ENCODE data around the gene CDC42BPB.

The CDC42BPB gene

GRCh38 chr14:102965282-102965681 lies 92.1 kb downstream of the CDC42BPB start:
- H3K4me1 ChIP-seq (ENCODE audit: control insufficient read depth, insufficient read depth, low read length) = no peaks in the 10 kb centered on the region
- peaks cover 46% of the 10 kb centered on the region for H3K36me3 ChIP-seq (ENCODE audit: control insufficient read depth, insufficient read depth, low read length)
- H3K27me3 ChIP-seq (ENCODE audit: control insufficient read depth, insufficient read depth, low read length) = no peaks in the 10 kb centered on the region
- no peak overlapping the region for H3K27ac ChIP-seq (ENCODE audit: low read depth, low read length)
- H3K9ac ChIP-seq (ENCODE audit: low read length) = no peak overlapping the region
- H3K4me3 ChIP-seq (ENCODE audit: low read length) = no peak overlapping the region

GRCh38 chr14:102964152-102964730 lies 93.1 kb downstream of the CDC42BPB start:
- Histone ChIP-seq H3K9ac (ENCODE audit: low read length) (no peak overlapping the region), H3K36me3 (ENCODE audit: control insufficient read depth, insufficient read depth, low read length) (peaks cover 38% of the 10 kb centered on the region), H3K4me3 (ENCODE audit: low read length) (no peak overlapping the region), H3K27ac (ENCODE audit: low read depth, low read length) (no peak overlapping the region), H3K4me1 (ENCODE audit: control insufficient read depth, insufficient read depth, low read length) (no peaks in the 10 kb centered on the region), H3K27me3 (ENCODE audit: control insufficient read depth, insufficient read depth, low read length) (no peaks in the 10 kb centered on the region)

- H3K27me3 ChIP-seq (ENCODE audit: control insufficient read depth, insufficient read depth, low read length) = no peaks in the 10 kb centered on the region
- H3K9ac ChIP-seq (ENCODE audit: low read length) = no peak overlapping the region
- peaks cover 39% of the 10 kb centered on the region for H3K36me3 ChIP-seq (ENCODE audit: control insufficient read depth, insufficient read depth, low read length)
- H3K4me1 ChIP-seq (ENCODE audit: control insufficient read depth, insufficient read depth, low read length) = no peaks in the 10 kb centered on the region
- no peak overlapping the region for H3K4me3 ChIP-seq (ENCODE audit: low read length)
- no peak overlapping the region for H3K27ac ChIP-seq (ENCODE audit: low read depth, low read length)
These were observed 95.2 kb downstream of the CDC42BPB start for GRCh38 chr14:102962111-102962627.

DNA sequence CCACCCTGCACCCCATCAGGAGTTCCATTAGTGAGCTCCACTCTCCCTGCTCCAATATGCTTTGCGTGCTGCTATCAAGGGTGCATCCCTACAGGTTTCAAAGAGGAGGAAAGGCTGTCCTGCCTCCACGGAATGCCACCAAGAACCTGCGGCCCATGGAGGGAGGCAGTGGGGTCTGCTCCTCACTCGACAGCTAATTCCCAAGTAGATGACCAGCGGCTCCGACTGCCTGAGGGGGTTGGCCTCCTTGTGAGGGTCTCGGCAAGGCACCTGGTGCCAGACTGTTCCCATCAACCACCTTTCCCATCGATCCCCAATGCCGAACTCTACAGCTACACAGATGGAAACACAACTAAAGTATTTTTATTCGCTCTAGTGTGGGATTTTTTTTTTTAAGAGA lies 98.9 kb downstream of the CDC42BPB start:
- Histone ChIP-seq H3K9ac (ENCODE audit: low read length) (no peak overlapping the region), H3K27me3 (ENCODE audit: control insufficient read depth, insufficient read depth, low read length) (no peaks in the 10 kb centered on the region), H3K36me3 (ENCODE audit: control insufficient read depth, insufficient read depth, low read length) (peaks cover 35% of the 10 kb centered on the region), H3K4me1 (ENCODE audit: control insufficient read depth, insufficient read depth, low read length) (no peaks in the 10 kb centered on the region), H3K27ac (ENCODE audit: low read depth, low read length) (no peak overlapping the region), H3K4me3 (ENCODE audit: low read length) (no peak overlapping the region)

DNA sequence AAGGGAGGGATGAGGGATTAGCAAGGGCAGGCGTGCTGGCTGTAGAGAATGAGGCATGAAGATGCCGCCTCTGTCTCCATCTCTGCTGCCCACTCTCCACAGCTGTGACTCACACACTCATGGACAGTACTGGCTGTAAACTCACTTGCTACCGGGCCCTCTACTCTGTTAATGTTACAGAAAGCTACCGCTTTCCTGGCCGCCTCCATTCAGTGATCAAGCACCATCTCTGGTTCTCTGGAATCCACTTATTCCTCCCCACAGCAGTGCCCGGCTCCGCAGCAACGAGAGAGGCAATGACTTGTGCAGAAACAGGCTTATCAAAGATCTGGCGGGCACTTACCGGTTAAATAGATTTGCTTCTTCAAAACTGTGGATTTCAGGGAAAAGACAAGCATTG lies 100.1 kb downstream of the CDC42BPB start:
- Histone ChIP-seq H3K27me3 (ENCODE audit: control insufficient read depth, insufficient read depth, low read length) (no peaks in the 10 kb centered on the region), H3K4me3 (ENCODE audit: low read length) (no peak overlapping the region), H3K9ac (ENCODE audit: low read length) (no peak overlapping the region), H3K27ac (ENCODE audit: low read depth, low read length) (no peak overlapping the region), H3K4me1 (ENCODE audit: control insufficient read depth, insufficient read depth, low read length) (no peaks in the 10 kb centered on the region), H3K36me3 (ENCODE audit: control insufficient read depth, insufficient read depth, low read length) (peaks cover 37% of the 10 kb centered on the region)

DNA sequence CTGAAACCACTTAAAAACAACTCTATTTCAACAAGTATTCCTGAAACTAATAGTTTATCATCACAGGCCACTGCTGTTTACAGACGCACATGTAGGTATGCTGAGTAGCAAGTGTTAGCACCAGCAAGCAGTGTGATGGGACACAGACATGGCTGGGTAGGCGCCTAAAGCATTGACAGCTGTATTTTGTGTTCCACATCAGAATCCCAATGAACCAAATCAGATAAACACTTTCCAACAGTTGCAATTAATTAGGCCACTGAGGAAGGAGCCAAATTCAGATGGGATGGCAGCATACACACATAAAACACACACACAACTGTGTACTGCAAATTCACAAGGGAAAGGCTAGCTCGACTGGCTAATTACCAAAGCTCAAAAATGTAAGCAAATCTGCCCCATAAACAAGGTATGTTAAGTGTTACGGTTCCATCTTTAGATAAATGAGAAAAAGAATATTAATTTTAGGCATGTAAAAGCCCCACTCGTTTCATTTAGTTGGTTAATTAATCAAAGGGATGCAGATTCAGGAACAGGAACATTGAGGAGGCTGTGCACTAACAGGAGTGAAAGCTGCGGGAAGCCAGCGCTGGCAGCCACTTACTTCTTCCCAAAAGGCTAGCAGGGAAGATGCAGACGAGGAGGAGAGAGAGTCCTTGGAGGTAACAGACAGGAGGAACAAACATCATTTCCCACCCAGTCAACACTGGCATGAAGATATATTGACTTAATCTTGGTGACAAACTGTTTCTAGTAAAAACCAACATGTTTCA lies 101.5 kb downstream of the CDC42BPB start:
- Histone ChIP-seq H3K9ac (ENCODE audit: low read length) (no peak overlapping the region), H3K4me1 (ENCODE audit: control insufficient read depth, insufficient read depth, low read length) (no peaks in the 10 kb centered on the region), H3K4me3 (ENCODE audit: low read length) (no peak overlapping the region), H3K27ac (ENCODE audit: low read depth, low read length) (no peak overlapping the region), H3K27me3 (ENCODE audit: control insufficient read depth, insufficient read depth, low read length) (no peaks in the 10 kb centered on the region), H3K36me3 (ENCODE audit: control insufficient read depth, insufficient read depth, low read length) (peaks cover 36% of the 10 kb centered on the region)

DNA sequence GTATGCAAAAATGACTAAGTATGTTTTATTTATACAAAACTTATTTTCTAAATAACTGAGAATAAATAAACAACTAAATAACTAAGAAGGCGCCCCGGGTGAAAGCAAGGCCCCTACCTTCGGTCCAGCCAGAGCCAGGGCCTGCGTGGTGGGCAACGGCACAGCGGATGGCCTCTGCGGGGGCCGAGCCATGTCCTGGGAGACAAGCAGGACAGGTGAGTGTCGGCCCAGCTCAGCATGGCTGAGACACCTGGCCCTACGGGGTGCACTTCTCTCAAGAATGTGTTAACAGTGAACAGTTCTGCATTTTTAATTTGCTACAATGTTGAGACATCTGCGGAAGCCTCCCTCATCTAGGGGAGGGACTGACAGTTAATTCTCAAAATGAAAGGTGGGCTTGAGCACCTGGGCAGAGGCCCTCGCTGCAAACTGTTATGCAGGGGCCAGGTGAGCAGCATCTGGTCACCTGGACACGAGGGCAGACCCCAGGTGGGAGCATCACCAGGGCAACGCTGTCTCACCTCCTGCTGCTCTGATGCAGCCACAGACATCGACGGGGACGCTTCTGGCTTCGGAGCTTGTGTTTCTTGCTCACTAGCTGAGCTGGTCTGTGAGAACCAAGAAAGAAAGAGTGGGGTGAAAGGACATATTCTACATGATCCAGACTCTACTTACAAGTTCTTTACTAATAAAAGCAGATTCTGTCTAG lies 103.1 kb downstream of the CDC42BPB start:
- H3K4me3 ChIP-seq (ENCODE audit: low read length) = no peak overlapping the region
- no peaks in the 10 kb centered on the region for H3K27me3 ChIP-seq (ENCODE audit: control insufficient read depth, insufficient read depth, low read length)
- H3K4me1 ChIP-seq (ENCODE audit: control insufficient read depth, insufficient read depth, low read length) = peaks cover 8% of the 10 kb centered on the region
- H3K9ac ChIP-seq (ENCODE audit: low read length) = no peak overlapping the region
- H3K27ac ChIP-seq (ENCODE audit: low read depth, low read length) = no peak overlapping the region
- peaks cover 46% of the 10 kb centered on the region for H3K36me3 ChIP-seq (ENCODE audit: control insufficient read depth, insufficient read depth, low read length)

DNA sequence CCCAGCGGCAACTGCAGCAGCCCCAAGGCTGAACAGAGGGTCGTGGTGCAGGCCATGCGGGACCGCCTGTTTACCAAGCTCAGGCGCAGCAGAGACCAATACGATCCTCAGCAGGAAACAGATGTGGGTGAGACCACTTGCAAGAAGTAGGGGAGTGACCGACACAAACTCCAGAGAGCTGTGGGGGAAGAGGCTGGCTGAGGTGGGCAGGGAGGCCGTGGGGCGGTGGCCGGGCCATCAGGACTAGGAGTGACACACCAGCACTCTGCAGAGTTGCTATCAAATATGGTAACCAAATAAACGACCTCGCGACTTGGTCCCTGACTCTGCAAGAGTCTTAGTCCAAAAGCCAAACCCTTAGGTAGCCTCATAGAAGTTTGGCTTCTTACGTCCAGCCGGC lies 104.2 kb downstream of the CDC42BPB start:
- Histone ChIP-seq H3K9ac (ENCODE audit: low read length) (no peak overlapping the region), H3K36me3 (ENCODE audit: control insufficient read depth, insufficient read depth, low read length) (peaks cover 48% of the 10 kb centered on the region), H3K27me3 (ENCODE audit: control insufficient read depth, insufficient read depth, low read length) (no peaks in the 10 kb centered on the region), H3K4me1 (ENCODE audit: control insufficient read depth, insufficient read depth, low read length) (peaks cover 10% of the 10 kb centered on the region), H3K4me3 (ENCODE audit: low read length) (no peak overlapping the region), H3K27ac (ENCODE audit: low read depth, low read length) (no peak overlapping the region)

DNA sequence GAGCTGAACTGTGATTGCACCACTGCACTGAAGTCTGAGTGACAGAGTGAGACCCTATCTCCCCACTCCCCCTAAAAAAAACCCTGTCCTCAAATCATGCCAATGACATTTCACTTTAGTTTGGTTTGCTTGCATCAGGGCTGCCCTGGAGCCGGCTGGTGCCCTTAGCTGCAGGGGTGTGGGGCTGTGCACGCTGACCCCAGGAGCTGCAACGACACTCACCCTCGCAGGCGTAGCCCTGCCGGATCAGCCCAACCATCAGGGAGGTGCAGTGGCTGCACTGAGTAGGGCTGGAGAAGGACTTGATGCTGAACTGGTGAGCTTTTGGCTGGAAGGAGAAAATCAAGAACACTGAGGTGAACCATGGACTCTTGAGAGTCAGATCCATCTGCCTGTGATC lies 105.1 kb downstream of the CDC42BPB start:
- Histone ChIP-seq H3K4me3 (ENCODE audit: low read length) (no peak overlapping the region), H3K27me3 (ENCODE audit: control insufficient read depth, insufficient read depth, low read length) (no peaks in the 10 kb centered on the region), H3K4me1 (ENCODE audit: control insufficient read depth, insufficient read depth, low read length) (peaks cover 10% of the 10 kb centered on the region), H3K36me3 (ENCODE audit: control insufficient read depth, insufficient read depth, low read length) (peaks cover 43% of the 10 kb centered on the region), H3K9ac (ENCODE audit: low read length) (no peak overlapping the region), H3K27ac (ENCODE audit: low read depth, low read length) (no peak overlapping the region)

DNA sequence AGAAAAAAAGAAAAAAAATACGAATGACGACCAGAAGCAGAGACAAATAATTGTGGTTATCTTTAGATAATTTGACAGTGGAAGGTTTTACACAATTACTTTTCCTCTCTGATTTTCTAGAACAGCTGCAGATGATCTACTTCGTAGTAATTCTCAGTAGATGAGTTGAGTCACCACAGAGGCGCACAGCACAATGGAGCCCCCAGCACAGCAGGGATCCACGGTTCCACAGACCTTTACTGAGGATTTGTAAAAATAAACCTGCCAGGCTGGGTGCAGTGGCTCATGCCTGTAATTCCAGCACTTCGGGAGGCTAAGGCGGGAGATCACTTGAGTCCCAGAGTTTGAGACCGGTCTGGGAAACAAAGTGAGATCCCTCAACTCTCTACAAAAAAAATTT lies 105.5 kb downstream of the CDC42BPB start:
- no peak overlapping the region for H3K4me3 ChIP-seq (ENCODE audit: low read length)
- H3K4me1 ChIP-seq (ENCODE audit: control insufficient read depth, insufficient read depth, low read length) = peaks cover 10% of the 10 kb centered on the region
- peaks cover 46% of the 10 kb centered on the region for H3K36me3 ChIP-seq (ENCODE audit: control insufficient read depth, insufficient read depth, low read length)
- no peak overlapping the region for H3K9ac ChIP-seq (ENCODE audit: low read length)
- H3K27ac ChIP-seq (ENCODE audit: low read depth, low read length) = no peak overlapping the region
- no peaks in the 10 kb centered on the region for H3K27me3 ChIP-seq (ENCODE audit: control insufficient read depth, insufficient read depth, low read length)

DNA sequence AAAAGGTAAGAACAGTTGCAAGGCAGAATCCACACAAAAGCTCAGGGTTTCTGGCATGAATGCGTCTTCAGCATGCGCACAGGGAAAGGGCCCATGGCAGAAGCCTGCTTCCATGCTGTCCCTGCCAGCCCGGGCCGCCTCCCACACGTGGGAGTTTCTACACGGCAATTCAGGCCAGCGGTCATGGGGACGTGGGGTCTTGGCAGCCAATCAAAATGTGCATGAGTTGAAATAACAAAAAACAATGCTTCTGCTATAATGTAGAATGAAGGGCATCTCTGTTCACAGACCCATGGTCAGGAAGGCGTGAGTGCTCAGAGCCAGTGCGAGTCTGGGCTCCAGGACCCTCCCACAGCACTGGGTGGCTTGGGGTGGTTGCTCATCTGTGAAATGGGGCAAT lies 106.3 kb downstream of the CDC42BPB start:
- H3K9ac ChIP-seq (ENCODE audit: low read length) = no peak overlapping the region
- peaks cover 10% of the 10 kb centered on the region for H3K4me1 ChIP-seq (ENCODE audit: control insufficient read depth, insufficient read depth, low read length)
- H3K4me3 ChIP-seq (ENCODE audit: low read length) = no peak overlapping the region
- H3K36me3 ChIP-seq (ENCODE audit: control insufficient read depth, insufficient read depth, low read length) = peaks cover 53% of the 10 kb centered on the region
- no peaks in the 10 kb centered on the region for H3K27me3 ChIP-seq (ENCODE audit: control insufficient read depth, insufficient read depth, low read length)
- H3K27ac ChIP-seq (ENCODE audit: low read depth, low read length) = no peak overlapping the region

DNA sequence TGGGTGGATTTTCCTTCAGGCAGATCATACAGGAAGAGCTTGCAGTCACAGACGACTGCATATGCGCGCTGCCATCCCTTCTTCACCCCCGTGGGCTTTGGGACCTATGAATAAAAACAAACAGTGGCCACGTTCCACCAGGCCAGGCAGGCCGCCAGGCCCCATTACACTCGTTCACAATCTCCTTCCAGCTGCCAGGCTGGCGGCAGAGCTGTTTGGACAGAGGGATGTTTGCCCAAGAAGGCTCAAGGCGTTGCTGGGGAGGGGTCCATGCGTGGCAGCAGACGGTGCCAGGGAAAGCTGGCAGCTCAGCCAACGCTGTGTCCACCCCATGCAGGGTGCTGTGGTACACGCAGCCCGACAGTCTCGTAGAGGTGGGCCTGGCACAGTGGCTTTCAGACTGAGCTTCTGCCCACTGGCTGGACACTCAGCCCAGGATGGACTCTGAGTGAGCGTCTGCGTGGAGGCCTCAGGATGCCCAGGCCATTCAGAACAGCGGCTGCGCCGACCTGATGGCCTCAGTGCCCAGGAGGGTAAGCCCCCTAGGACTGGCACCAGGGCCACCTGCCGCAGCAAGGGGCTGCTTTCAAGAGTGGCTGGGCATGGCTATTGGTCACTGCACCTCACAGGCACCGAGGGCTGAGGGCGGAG lies 107.4 kb downstream of the CDC42BPB start:
- Histone ChIP-seq H3K27me3 (ENCODE audit: control insufficient read depth, insufficient read depth, low read length) (no peaks in the 10 kb centered on the region), H3K9ac (ENCODE audit: low read length) (no peak overlapping the region), H3K27ac (ENCODE audit: low read depth, low read length) (peak overlapping the region; percentile 59), H3K4me3 (ENCODE audit: low read length) (no peak overlapping the region), H3K4me1 (ENCODE audit: control insufficient read depth, insufficient read depth, low read length) (peaks cover 10% of the 10 kb centered on the region), H3K36me3 (ENCODE audit: control insufficient read depth, insufficient read depth, low read length) (peaks cover 57% of the 10 kb centered on the region)
